H1 (cell line): Measurements from ENCODE around the gene PNMA1. TPM values are rescaled to one million over a fixed set of nuclear protein-coding genes. Genes with fewer than 3 reads are reported as not detected.

ENCODE experiments used
- CTCF ChIA-PET: fragments of 300-600 bp; sonication (Branson Sonifier 250); formaldehyde crosslinking; loops from one replicate; lab custom pipeline; 2021; ENCODE audit not compliant: partially characterized antibody; lab: Charles Lee
- POLR2A ChIA-PET: fragments of 300-600 bp; sonication (Branson Sonifier 250); formaldehyde crosslinking; loops from one replicate; lab custom pipeline; 2021; ENCODE audit warnings: inconsistent platforms; ENCODE audit not compliant: partially characterized antibody; lab: Charles Lee
- DNase-seq, 2 experiments: peaks; one replicate each; pipeline versions ENCODE4 v3.0.0 to v3.0.0-alpha.2; 2010 to 2022; ENCODE audit warnings: low spot score in 2 of 2, low read depth in 1 of 2, mixed read lengths in 1 of 2
- FAIRE-seq: peaks from 2 replicates; lab custom pipeline; 2011; peaks lifted over from hg19 to GRCh38; lab: Jason Lieb, UNC
- H2AFZ ChIP-seq: 2 replicates; pipeline ENCODE4 v1.8.1; 2012; ENCODE audit warnings: low read length, inconsistent platforms
- H2AK5ac ChIP-seq: 2 replicates; pipeline ENCODE4 v1.6.1; 2013; ENCODE audit warnings: low read depth, low read length
- H2BK120ac ChIP-seq: replicated peaks from 2 replicates; pipeline ENCODE3; 2013; ENCODE audit warnings: low read depth, low read length, inconsistent platforms
- H2BK12ac ChIP-seq: 2 replicates; pipeline ENCODE4 v1.6.1; 2013; ENCODE audit warnings: low read depth, low read length
- H2BK15ac ChIP-seq: 2 replicates; pipeline ENCODE4 v1.6.1; 2013; ENCODE audit warnings: low read length
- H2BK20ac ChIP-seq: 2 replicates; pipeline ENCODE4 v1.6.1; 2013; ENCODE audit warnings: low read length
- H2BK5ac ChIP-seq: 2 replicates; pipeline ENCODE4 v1.6.1; 2013; ENCODE audit warnings: low read depth, low read length
- H3K14ac ChIP-seq: 2 replicates; pipeline ENCODE4 v1.6.1; 2013; ENCODE audit warnings: inconsistent platforms; ENCODE audit not compliant: insufficient read length
- H3K18ac ChIP-seq: 2 replicates; pipeline ENCODE4 v1.6.1; 2013; ENCODE audit warnings: low read length; ENCODE audit errors: extremely low read depth
- H3K23ac ChIP-seq: 2 replicates; pipeline ENCODE4 v1.6.1; 2013; ENCODE audit warnings: inconsistent platforms; ENCODE audit not compliant: insufficient read length
- H3K23me2 ChIP-seq: 2 replicates; pipeline ENCODE4 v1.6.1; 2013; ENCODE audit warnings: low read depth, low read length
- H3K27ac ChIP-seq: 2 replicates; pipeline ENCODE4 v1.6.1; 2011; ENCODE audit warnings: low read depth, low read length, inconsistent platforms
- H3K27me3 ChIP-seq, 4 experiments: replicated peaks in 1 of 4; 1 replicate in 1 of 4; 2 replicates in 3 of 4; pipeline versions ENCODE4 v1.6.1 to v1.8.1; 2011 to 2013; ENCODE audit warnings: low read length in 3 of 4, mild to moderate bottlenecking in 3 of 4, inconsistent platforms in 2 of 4, mixed read lengths in 2 of 4, moderate library complexity in 1 of 4; ENCODE audit not compliant: control insufficient read depth in 3 of 4, insufficient read depth in 3 of 4; ENCODE audit errors: extremely low read depth in 1 of 4
- H3K36me3 ChIP-seq, 4 experiments: 2 replicates each; pipeline versions ENCODE4 v1.6.1 to v1.8.1; 2011 to 2013; ENCODE audit warnings: mild to moderate bottlenecking in 4 of 4, low read length in 3 of 4, moderate library complexity in 2 of 4, control low read depth in 1 of 4, inconsistent platforms in 1 of 4; ENCODE audit not compliant: insufficient read depth in 4 of 4, control insufficient read depth in 2 of 4
- H3K4ac ChIP-seq: replicated peaks from 2 replicates; pipeline ENCODE3; 2013; ENCODE audit warnings: low read length, low read depth, mixed read lengths, inconsistent platforms; ENCODE audit not compliant: insufficient read length
- H3K4me1 ChIP-seq, 4 experiments: replicated peaks in 1 of 4; 1 replicate in 1 of 4; 2 replicates in 3 of 4; pipeline versions ENCODE4 v1.6.1 to v1.8.1; 2011 to 2013; ENCODE audit warnings: low read length in 3 of 4, inconsistent platforms in 2 of 4, mixed read lengths in 1 of 4; ENCODE audit not compliant: insufficient read depth in 4 of 4, control insufficient read depth in 3 of 4
- H3K4me2 ChIP-seq, 2 experiments: 2 replicates each; pipeline versions ENCODE4 v1.6.1 to v1.8.1; 2011 to 2013; ENCODE audit warnings: low read depth in 2 of 2, low read length in 2 of 2, control low read depth in 1 of 2, inconsistent platforms in 1 of 2, mild to moderate bottlenecking in 1 of 2; ENCODE audit not compliant: insufficient read depth in 1 of 2
- H3K4me3 ChIP-seq, 4 experiments: fragments of 200-600, 300-600 bp in 1 of 4; sonication (generic), shearing (Covaris generic), sonication (Bioruptor Twin) in 1 of 4; 2 replicates each; pipeline versions ENCODE4 v1.5.1 to v1.8.1; 2011 to 2016; ENCODE audit warnings: low read length in 4 of 4, low read depth in 3 of 4, control low read depth in 2 of 4, inconsistent platforms in 2 of 4, mild to moderate bottlenecking in 2 of 4, mixed read lengths in 1 of 4, moderate library complexity in 1 of 4; ENCODE audit not compliant: insufficient read depth in 2 of 4; ENCODE audit errors: extremely low read depth in 1 of 4
- H3K56ac ChIP-seq: replicated peaks from 2 replicates; pipeline ENCODE3; 2013; ENCODE audit warnings: low read depth, mild to moderate bottlenecking, mixed read lengths, low read length, inconsistent platforms; ENCODE audit not compliant: insufficient read length
- H3K79me1 ChIP-seq: 2 replicates; pipeline ENCODE4 v1.6.1; 2013; ENCODE audit warnings: low read depth, low read length, control low read depth
- H3K79me2 ChIP-seq, 2 experiments: 2 replicates each; pipeline versions ENCODE4 v1.6.1 to v1.8.1; 2012 to 2013; ENCODE audit warnings: low read length in 2 of 2, mild to moderate bottlenecking in 2 of 2, inconsistent platforms in 1 of 2; ENCODE audit not compliant: insufficient read depth in 2 of 2, control insufficient read depth in 1 of 2
- H3K9ac ChIP-seq, 4 experiments: replicated peaks in 1 of 4; 1 replicate in 1 of 4; 2 replicates in 3 of 4; pipeline versions ENCODE4 v1.6.1 to v1.8.1; 2011 to 2013; ENCODE audit warnings: low read depth in 3 of 4, low read length in 3 of 4, control low read depth in 2 of 4, mild to moderate bottlenecking in 2 of 4, moderate library complexity in 2 of 4, inconsistent platforms in 1 of 4; ENCODE audit errors: extremely low read depth in 1 of 4
- H3K9me3 ChIP-seq, 2 experiments: 2 replicates each; pipeline versions ENCODE4 v1.6.1 to v1.8.1; 2012 to 2013; ENCODE audit warnings: mild to moderate bottlenecking in 2 of 2, moderate library complexity in 2 of 2, control low read depth in 1 of 2, inconsistent platforms in 1 of 2, low read depth in 1 of 2, low read length in 1 of 2, mixed read lengths in 1 of 2; ENCODE audit not compliant: insufficient read depth in 2 of 2
- H4K20me1 ChIP-seq, 2 experiments: replicated peaks in 1 of 2; 2 replicates each; pipeline versions ENCODE3 to v1.8.1; 2011 to 2013; ENCODE audit warnings: inconsistent platforms in 2 of 2, low read length in 2 of 2, mild to moderate bottlenecking in 1 of 2; ENCODE audit not compliant: insufficient read depth in 2 of 2, control insufficient read depth in 1 of 2
- H4K5ac ChIP-seq: 2 replicates; pipeline ENCODE4 v1.6.1; 2013; ENCODE audit warnings: low read length, low read depth, mixed read lengths, inconsistent platforms; ENCODE audit not compliant: insufficient read length
- H4K8ac ChIP-seq: 2 replicates; pipeline ENCODE4 v1.8.0; 2013; ENCODE audit warnings: mild to moderate bottlenecking, moderate library complexity, low read length, inconsistent platforms; ENCODE audit not compliant: insufficient read depth; ENCODE audit errors: extremely low read depth
- H4K91ac ChIP-seq: replicated peaks from 2 replicates; pipeline ENCODE3; 2013; ENCODE audit warnings: low read length, mixed read lengths, inconsistent platforms; ENCODE audit not compliant: insufficient read length
- SAP30 ChIP-seq: fragments of 300-600 bp; sonication (generic); IDR thresholded peaks from 2 replicates; pipeline ENCODE4 v1.7.1; 2012; ENCODE audit warnings: low read length, moderate library complexity, mild to moderate bottlenecking, inconsistent platforms; ENCODE audit not compliant: insufficient read depth, insufficient replicate concordance
- TBP ChIP-seq: IDR thresholded peaks from 2 replicates; pipeline ENCODE4 v1.6.1; 2011; ENCODE audit warnings: low read depth, low read length, improper control_type of control experiment
- WGBS, 2 experiments: shearing (Covaris generic) in 1 of 2; methylation state at CpG; one replicate each; pipeline versions ENCODE4 v1.1.6 to v1.1.7; 2013 to 2015; ENCODE audit warnings: low lambda C conversion rate in 2 of 2, mixed read lengths in 2 of 2, inconsistent platforms in 1 of 2, low coverage in 1 of 2, missing lambda C conversion rate in 1 of 2; ENCODE audit not compliant: insufficient replicate concordance in 2 of 2, insufficient coverage in 1 of 2, insufficient read length in 1 of 2; ENCODE audit errors: extremely low coverage in 1 of 2, missing lambda C conversion rate in 1 of 2; 5-methylcytosine and 5-hydroxymethylcytosine counted together
- polyA plus RNA-seq, 7 experiments: library from polyadenylated mRNA; depleted of rRNA in 3 of 7; stranded (reverse) in 5 of 7; unstranded in 2 of 7; fragments of >200 nt in 5 of 7; fragments of 200-250 nt in 2 of 7; gene quantifications; 1 replicate in 5 of 7; 2 replicates in 1 of 7; 4 replicates in 1 of 7; pipeline versions ENCODE4 v1.2.1 to v1.2.3, GENCODE V29; 2011 to 2013; ENCODE audit warnings: missing spikeins in 2 of 7, mixed read lengths in 2 of 7
- total RNA-seq: library from RNA; stranded (reverse); fragmentation: NEBNext Ultra II Directional; extraction: Animal tissue kit (Norgen Biotek cat#: 25700); gene quantifications from 2 replicates; pipeline ENCODE4 v1.2.1, GENCODE V29; 2021

Gene PNMA1
- total and polyA plus RNA-seq, 2 of the 8 experiments (the other 6 are each of a cell fraction or from before 2014, with no cell fraction given) = 15.8 to 52.7 TPM

GRCh38 chr14:73721101-73721821 is 7.1 kb upstream of the PNMA1 start:
- Histone ChIP-seq H3K14ac (no peak overlapping the region), H3K9me3 (no peaks in the 10 kb centered on the region), H4K8ac (no peak overlapping the region), H3K79me2 (no peaks in the 10 kb centered on the region), H4K5ac (no peak overlapping the region), H3K4me3 (no peak overlapping the region), H3K27ac (no peak overlapping the region), H3K79me1 (peaks cover 2% of the 10 kb centered on the region; the same call in 1 of the 2 replicates), H3K18ac (no peak overlapping the region), H3K4me2 (no peak overlapping the region; a peak in 1 of 4 replicates), H4K91ac (no peak overlapping the region), H3K36me3 (peaks cover 0 to 6% (median 0%) of the 10 kb centered on the region in 4 experiments; a peak in 2 of 8 replicates), H2BK120ac (no peak overlapping the region), H3K27me3 (peaks cover 0 to 3% (median 2%) of the 10 kb centered on the region in 4 experiments; a peak in 1 of 7 replicates), H4K20me1 (peaks cover 0 to 4% of the 10 kb centered on the region in 2 experiments), H2BK15ac (no peak overlapping the region), H2BK5ac (0 out of 2 replicates have a peak overlapping the region, but pooled peaks have one; percentile 2), H3K56ac (no peak overlapping the region), H2AK5ac (no peak overlapping the region), H3K9ac (no peak overlapping the region), H2BK20ac (peak overlapping the region; percentile 73; the same call in 1 of the 2 replicates), H3K23me2 (peaks cover 12% of the 10 kb centered on the region), H2AFZ (no peak overlapping the region), H3K4ac (no peak overlapping the region), H3K23ac (no peak overlapping the region), H3K4me1 (peaks cover 15 to 28% (median 23%) of the 10 kb centered on the region in 4 experiments), H2BK12ac (no peak overlapping the region; the same call in 1 of the 2 replicates)
- TF ChIP-seq SAP30 = no peak
- 0 out of 2 replicates have a peak, but pooled peaks have one; percentile 20 for TF ChIP-seq TBP
- DNase-seq = peak in 1 of 2 experiments; percentile 47
- ChIA-PET CTCF (interaction anchor here (0.5 to 1.2 kb wide), 5 partner anchors 34 to 819 kb away, joined by 3 read pairs; no protein-coding TSS in a partner anchor), POLR2A (interaction anchor here (0.6 to 3.4 kb wide), 2 partner anchors 8 to 82 kb away, joined by 4 to 15 read pairs; partner anchors contain the start of gene PNMA1)
- no peak for FAIRE-seq
- 65% methylated on average over 8 of the region's 12 CpGs; no CpG with 5 or more reads in 1 of the 2 experiments for WGBS, 2 experiments
